Hepatocyte (in vitro differentiated cells): ENCODE data around the gene MITF. TPM values are rescaled to one million over a fixed set of nuclear protein-coding genes. Genes with fewer than 3 reads are reported as not detected.

ENCODE experiments used
- DNase-seq: peaks from one replicate; pipeline ENCODE4 v3.0.0-alpha.2; 2016; ENCODE audit warnings: low spot score
- H2AFZ ChIP-seq: fragments of 200-600 bp; sonication (generic); 2 replicates; pipeline ENCODE4 v1.6.0; 2016; ENCODE audit warnings: antibody characterized with exemption, mild to moderate bottlenecking
- H3K27ac ChIP-seq: fragments of 200-600 bp; sonication (generic); 2 replicates; pipeline ENCODE4 v1.5.1; 2016; ENCODE audit warnings: mild to moderate bottlenecking
- H3K27me3 ChIP-seq: fragments of 200-600 bp; sonication (generic); 2 replicates; pipeline ENCODE4 v1.6.1; 2016
- H3K36me3 ChIP-seq: fragments of 200-600 bp; sonication (generic); replicated peaks from 2 replicates; pipeline ENCODE4 v1.5.1; 2016; ENCODE audit warnings: low read depth; ENCODE audit not compliant: insufficient read depth
- H3K4me1 ChIP-seq: fragments of 200-600 bp; sonication (generic); 2 replicates; pipeline ENCODE4 v1.5.1; 2016; ENCODE audit warnings: mild to moderate bottlenecking, moderate library complexity; ENCODE audit not compliant: insufficient read depth
- H3K4me2 ChIP-seq: fragments of 200-600 bp; sonication (generic); 2 replicates; pipeline ENCODE4 v1.6.0; 2016
- H3K4me3 ChIP-seq: fragments of 200-600 bp; sonication (generic); 2 replicates; pipeline ENCODE4 v1.5.1; 2016; ENCODE audit warnings: mild to moderate bottlenecking
- H3K79me2 ChIP-seq: fragments of 200-600 bp; sonication (generic); 2 replicates; pipeline ENCODE4 v1.6.0; 2017; ENCODE audit warnings: mild to moderate bottlenecking
- H3K9me2 ChIP-seq: fragments of 200-600 bp; sonication (generic); replicated peaks from 2 replicates; pipeline ENCODE4 v1.6.0; 2017; ENCODE audit warnings: mild to moderate bottlenecking; ENCODE audit not compliant: insufficient read depth
- H3K9me3 ChIP-seq: fragments of 200-600 bp; sonication (generic); 2 replicates; pipeline ENCODE4 v1.5.1; 2016; ENCODE audit warnings: low read depth, mild to moderate bottlenecking
- H4K20me1 ChIP-seq: fragments of 200-600 bp; sonication (generic); 2 replicates; pipeline ENCODE4 v1.6.0; 2016; ENCODE audit warnings: mild to moderate bottlenecking; ENCODE audit not compliant: insufficient read depth, poor library complexity, severe bottlenecking
- EZH2 ChIP-seq: fragments of 200-600 bp; sonication (generic); IDR thresholded peaks from 2 replicates; pipeline ENCODE4 v1.6.1; 2016; ENCODE audit warnings: antibody characterized with exemption, mild to moderate bottlenecking, borderline replicate concordance
- EZH2phosphoT487 ChIP-seq: fragments of 200-600 bp; sonication (generic); IDR thresholded peaks from one replicate; pipeline ENCODE4 v1.6.1; 2018; ENCODE audit warnings: antibody characterized with exemption, mild to moderate bottlenecking, low read depth, moderate library complexity; ENCODE audit not compliant: unreplicated experiment, severe bottlenecking
- WGBS: methylation state at CpG from one replicate; pipeline ENCODE4 v1.1.6; 2016; ENCODE audit warnings: low lambda C conversion rate; ENCODE audit errors: missing lambda C conversion rate; 5-methylcytosine and 5-hydroxymethylcytosine counted together
- polyA plus RNA-seq: library from polyadenylated mRNA; unstranded; fragments of >200 nt; fragmentation: Nextera tagmentation; extraction: Ambion mirVana; gene quantifications from 2 replicates; pipeline ENCODE4 v1.2.1, GENCODE V29; 2016
- total RNA-seq: library from RNA; depleted of rRNA; stranded (reverse); fragments of >200 nt; gene quantifications from 2 replicates; pipeline ENCODE4 v1.2.3, GENCODE V29; 2014
- TF ChIP-seq, protein P1 (sequence below): fragments of 200-600 bp; sonication (generic); IDR thresholded peaks from 2 replicates; pipeline ENCODE4 v1.5.1; 2016; ENCODE audit warnings: antibody characterized with exemption, mild to moderate bottlenecking; ENCODE audit not compliant: poor library complexity

The MITF gene
- total and polyA plus RNA-seq, 2 experiments from 2014 or later = 7.1 to 14.2 TPM

DNA sequence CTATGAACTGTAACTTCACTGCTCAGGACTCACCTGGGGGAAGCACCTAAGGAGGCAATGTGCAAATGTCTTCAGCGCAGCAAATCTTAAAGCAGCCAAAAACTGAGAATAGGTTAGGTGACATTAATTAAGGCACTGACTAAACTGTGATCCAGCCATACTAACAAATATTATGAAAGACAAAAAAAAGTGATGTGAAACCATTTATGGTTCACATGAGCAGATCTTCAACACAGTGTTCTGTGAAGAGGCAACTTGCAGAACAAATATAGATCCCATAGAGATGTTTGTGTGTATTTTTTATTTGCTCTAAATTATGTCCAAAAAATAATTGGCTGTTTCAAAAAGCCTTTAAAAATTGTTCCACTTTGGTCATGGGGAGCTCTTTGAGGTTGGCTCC, 24.1 kb upstream of the MITF start:
- Histone ChIP-seq H3K4me3 (no peak overlapping the region), H3K4me1 (no peaks in the 10 kb centered on the region), H3K9me2 (no peaks in the 10 kb centered on the region), H3K79me2 (no peaks in the 10 kb centered on the region), H3K27ac (no peak overlapping the region), H3K9me3 (no peaks in the 10 kb centered on the region), H3K4me2 (no peak overlapping the region), H3K36me3 (no peaks in the 10 kb centered on the region), H4K20me1 (no peaks in the 10 kb centered on the region), H3K27me3 (no peaks in the 10 kb centered on the region), H2AFZ (no peak overlapping the region)
- WGBS = 85% methylated on average over 1 of the region's 1 CpG
- no peak for DNase-seq
- TF ChIP-seq EZH2phosphoT487 = no peak
- TF ChIP-seq EZH2 = no peak
- TF ChIP-seq, protein P1, sequence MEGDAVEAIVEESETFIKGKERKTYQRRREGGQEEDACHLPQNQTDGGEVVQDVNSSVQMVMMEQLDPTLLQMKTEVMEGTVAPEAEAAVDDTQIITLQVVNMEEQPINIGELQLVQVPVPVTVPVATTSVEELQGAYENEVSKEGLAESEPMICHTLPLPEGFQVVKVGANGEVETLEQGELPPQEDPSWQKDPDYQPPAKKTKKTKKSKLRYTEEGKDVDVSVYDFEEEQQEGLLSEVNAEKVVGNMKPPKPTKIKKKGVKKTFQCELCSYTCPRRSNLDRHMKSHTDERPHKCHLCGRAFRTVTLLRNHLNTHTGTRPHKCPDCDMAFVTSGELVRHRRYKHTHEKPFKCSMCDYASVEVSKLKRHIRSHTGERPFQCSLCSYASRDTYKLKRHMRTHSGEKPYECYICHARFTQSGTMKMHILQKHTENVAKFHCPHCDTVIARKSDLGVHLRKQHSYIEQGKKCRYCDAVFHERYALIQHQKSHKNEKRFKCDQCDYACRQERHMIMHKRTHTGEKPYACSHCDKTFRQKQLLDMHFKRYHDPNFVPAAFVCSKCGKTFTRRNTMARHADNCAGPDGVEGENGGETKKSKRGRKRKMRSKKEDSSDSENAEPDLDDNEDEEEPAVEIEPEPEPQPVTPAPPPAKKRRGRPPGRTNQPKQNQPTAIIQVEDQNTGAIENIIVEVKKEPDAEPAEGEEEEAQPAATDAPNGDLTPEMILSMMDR = no peak

DNA sequence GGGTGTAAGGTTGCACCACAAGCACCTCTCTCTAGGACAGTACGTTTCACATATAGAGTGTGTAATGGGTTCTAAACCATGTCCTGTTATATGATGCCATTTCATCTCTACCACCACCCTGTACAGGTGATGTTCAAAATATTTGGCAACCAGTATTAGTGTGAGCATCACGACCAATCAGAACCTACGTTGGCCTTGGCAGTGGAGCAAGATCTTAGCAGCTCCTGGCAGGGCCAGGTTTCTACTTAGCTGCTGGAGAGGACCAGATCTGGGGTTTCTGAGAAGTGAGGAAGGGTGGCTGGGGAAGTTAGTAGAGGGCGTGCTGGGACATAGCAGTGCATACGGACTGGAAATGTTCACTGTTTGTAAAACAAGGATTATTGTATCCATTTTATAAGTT, 23.1 kb upstream of the MITF start:
- H3K4me3 ChIP-seq = no peak overlapping the region
- WGBS = 80% methylated on average over 5 of the region's 5 CpGs
- no peak for TF ChIP-seq EZH2phosphoT487
- TF ChIP-seq, protein P1 = no peak
- no peak for TF ChIP-seq EZH2

GRCh38 chr3:69718866-69719586, 20.2 kb upstream of the MITF start:
- DNase-seq = no peak
- no peak overlapping the region for H2AFZ ChIP-seq
- WGBS = 55% methylated on average over 5 of the region's 5 CpGs
- no peaks in the 10 kb centered on the region for H3K27me3 ChIP-seq
- H3K4me1 ChIP-seq = no peaks in the 10 kb centered on the region
- H3K4me2 ChIP-seq = no peak overlapping the region
- H3K9me3 ChIP-seq = no peaks in the 10 kb centered on the region
- no peaks in the 10 kb centered on the region for H3K36me3 ChIP-seq
- H3K9me2 ChIP-seq = no peaks in the 10 kb centered on the region
- no peak for TF ChIP-seq EZH2
- no peaks in the 10 kb centered on the region for H4K20me1 ChIP-seq
- no peaks in the 10 kb centered on the region for H3K79me2 ChIP-seq
- no peak overlapping the region for H3K27ac ChIP-seq
- H3K4me3 ChIP-seq = no peak overlapping the region

More for the DNA sequence above, 23.1 kb upstream of the MITF start:
- Histone ChIP-seq H3K79me2 (no peaks in the 10 kb centered on the region), H3K4me1 (no peaks in the 10 kb centered on the region), H3K4me2 (no peak overlapping the region), H3K27me3 (no peaks in the 10 kb centered on the region), H3K9me3 (no peaks in the 10 kb centered on the region), H4K20me1 (no peaks in the 10 kb centered on the region), H3K27ac (no peak overlapping the region), H3K36me3 (no peaks in the 10 kb centered on the region), H3K9me2 (no peaks in the 10 kb centered on the region), H2AFZ (no peak overlapping the region)
- no peak for DNase-seq

DNA sequence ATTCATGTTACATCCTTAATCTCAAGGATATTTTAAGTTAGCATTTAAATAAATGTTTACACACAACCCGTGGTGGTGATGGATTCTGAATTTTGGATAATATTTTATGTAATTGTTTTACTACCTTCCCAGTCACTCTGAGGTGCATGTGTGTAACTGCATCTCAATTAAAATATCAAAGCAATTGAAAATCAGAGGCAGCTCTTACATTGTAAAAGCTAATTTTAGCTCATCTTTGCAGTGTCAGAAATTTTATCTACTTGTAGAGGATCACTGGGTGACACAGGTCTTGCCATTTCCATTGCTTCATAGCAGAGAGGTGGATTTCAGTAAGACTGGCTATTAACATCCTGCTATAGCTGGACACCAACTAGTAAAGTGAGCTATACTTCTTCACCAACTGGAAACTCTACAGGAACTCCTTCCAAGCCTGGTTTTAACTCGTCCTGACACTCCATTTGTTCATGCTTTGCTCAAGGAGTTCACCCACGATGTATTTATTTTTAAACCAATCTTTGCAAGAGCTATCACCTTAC, 19.6 kb upstream of the MITF start:
- H3K79me2 ChIP-seq = no peaks in the 10 kb centered on the region
- no peak overlapping the region for H2AFZ ChIP-seq
- H3K36me3 ChIP-seq = no peaks in the 10 kb centered on the region
- no peak overlapping the region for H3K4me2 ChIP-seq
- WGBS = 44% methylated on average over 3 of the region's 3 CpGs
- H3K9me2 ChIP-seq = no peaks in the 10 kb centered on the region
- H3K4me1 ChIP-seq = no peaks in the 10 kb centered on the region
- H3K4me3 ChIP-seq = no peak overlapping the region
- TF ChIP-seq EZH2phosphoT487 (no peak), EZH2 (no peak)
- TF ChIP-seq, protein P1 = no peak
- H3K27ac ChIP-seq = no peak overlapping the region
- no peaks in the 10 kb centered on the region for H3K27me3 ChIP-seq
- DNase-seq = no peak
- H4K20me1 ChIP-seq = no peaks in the 10 kb centered on the region
- H3K9me3 ChIP-seq = no peaks in the 10 kb centered on the region
